SK-N-MC (cell line): Measurements from ENCODE around the gene KCNQ1.

Experiments used
- DNase-seq: peaks from one replicate; pipeline ENCODE4 v3.0.0-alpha.2; 2011; ENCODE audit warnings: low read depth, low spot score
- H3K27ac ChIP-seq: fragments of 200-600 bp; sonication (generic); 2 replicates; pipeline ENCODE4 v1.5.1; 2016; ENCODE audit warnings: mixed run types
- H3K36me3 ChIP-seq: fragments of 200-600 bp; sonication (generic); 2 replicates; pipeline ENCODE4 v1.6.1; 2017; ENCODE audit warnings: antibody characterized with exemption, low read length, mixed read lengths; ENCODE audit not compliant: insufficient read depth
- H3K4me3 ChIP-seq: fragments of 200-600 bp; sonication (generic); 2 replicates; pipeline ENCODE4 v1.5.1; 2016
- H3K9ac ChIP-seq: fragments of 200-600 bp; sonication (generic); 2 replicates; pipeline ENCODE4 v1.8.0; 2017; ENCODE audit warnings: mixed run types, mixed read lengths; ENCODE audit not compliant: insufficient read length
- H3K9me3 ChIP-seq: fragments of 200-600 bp; sonication (generic); 2 replicates; pipeline ENCODE4 v1.6.1; 2017; ENCODE audit warnings: low read depth, mild to moderate bottlenecking, antibody characterized with exemption, low read length, moderate library complexity, mixed read lengths
- EZH2 ChIP-seq: fragments of 200-600 bp; sonication (generic); IDR thresholded peaks from one replicate; pipeline ENCODE4 v1.6.1; 2017; ENCODE audit warnings: antibody characterized with exemption
- FOXP2 ChIP-seq: optimal IDR thresholded peaks from 2 replicates; pipeline ENCODE3; 2011; ENCODE audit warnings: mild to moderate bottlenecking, moderate library complexity; ENCODE audit not compliant: insufficient read depth; ENCODE audit errors: extremely low read length, control extremely low read depth
- POLR2AphosphoS5 ChIP-seq: IDR thresholded peaks from 2 replicates; pipeline ENCODE4 v1.6.1; 2012; ENCODE audit warnings: mild to moderate bottlenecking, low read depth, low read length, borderline replicate concordance

Gene KCNQ1

GRCh38 chr11:2586793-2587131 is 142.0 kb downstream of the KCNQ1 start:
- H3K4me3 ChIP-seq, result no peak overlapping the region
- no peak overlapping the region for H3K27ac ChIP-seq
- no peak for TF ChIP-seq FOXP2
- DNase-seq, result no peak
- H3K9me3 ChIP-seq, result no peaks in the 10 kb centered on the region
- no peak overlapping the region for H3K9ac ChIP-seq
- no peaks in the 10 kb centered on the region for H3K36me3 ChIP-seq

GRCh38 chr11:2587132-2587930 is 142.5 kb downstream of the KCNQ1 start:
- Histone ChIP-seq H3K9me3 (no peaks in the 10 kb centered on the region), H3K27ac (no peak overlapping the region), H3K4me3 (no peak overlapping the region), H3K9ac (no peak overlapping the region), H3K36me3 (no peaks in the 10 kb centered on the region)
- TF ChIP-seq FOXP2, result no peak
- no peak for TF ChIP-seq EZH2
- no peak for TF ChIP-seq POLR2AphosphoS5
- DNase-seq, result no peak

GRCh38 chr11:2587976-2588748 is 143.4 kb downstream of the KCNQ1 start:
- no peak for DNase-seq
- H3K36me3 ChIP-seq, result no peaks in the 10 kb centered on the region

DNA sequence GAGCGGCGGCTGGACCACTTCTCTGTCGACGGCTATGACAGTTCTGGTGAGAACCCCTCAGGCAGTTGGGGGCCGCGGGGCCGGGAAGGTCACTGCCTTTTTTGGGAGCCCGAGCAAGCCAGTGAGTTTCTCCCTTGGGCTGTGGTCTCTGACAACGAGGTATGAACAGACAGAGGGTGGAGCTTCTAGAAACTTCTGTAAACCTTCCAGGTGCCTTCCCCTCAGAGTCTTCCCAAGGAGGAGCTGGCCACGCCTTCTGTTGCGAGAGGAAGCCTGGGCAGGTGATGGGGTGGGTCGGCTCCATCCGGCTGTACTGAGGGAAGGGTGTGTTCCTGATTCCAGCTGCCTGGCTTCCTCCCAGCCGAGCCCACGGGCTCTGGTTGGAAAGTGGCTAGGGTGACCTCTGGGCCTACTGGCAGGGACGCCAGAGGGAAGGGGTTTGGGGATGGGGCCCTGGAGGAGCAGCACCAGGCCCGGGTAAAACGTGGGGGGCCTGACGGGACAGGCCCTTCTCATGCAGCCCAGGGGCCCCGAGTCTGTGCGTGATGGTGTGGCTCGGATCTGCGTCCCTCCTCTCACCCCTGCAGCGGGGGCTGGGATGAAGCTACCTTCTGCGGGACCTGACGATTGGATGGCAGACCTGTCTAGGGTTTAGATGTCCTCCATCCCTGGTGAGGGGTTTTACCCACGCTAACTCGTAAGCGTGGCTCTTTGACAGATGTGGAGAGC is 144.2 kb downstream of the KCNQ1 start:
- no peak overlapping the region for H3K9ac ChIP-seq
- H3K36me3 ChIP-seq, result no peaks in the 10 kb centered on the region
- TF ChIP-seq FOXP2, result no peak
- TF ChIP-seq EZH2, result no peak
- TF ChIP-seq POLR2AphosphoS5, result no peak
- no peak for DNase-seq
- no peak overlapping the region for H3K4me3 ChIP-seq
- H3K9me3 ChIP-seq, result no peaks in the 10 kb centered on the region
- no peak overlapping the region for H3K27ac ChIP-seq

More at GRCh38 chr11:2587976-2588748, 143.4 kb downstream of the KCNQ1 start:
- Histone ChIP-seq H3K9me3 (no peaks in the 10 kb centered on the region), H3K4me3 (no peak overlapping the region), H3K27ac (no peak overlapping the region), H3K9ac (no peak overlapping the region)
- TF ChIP-seq EZH2 (no peak), FOXP2 (no peak), POLR2AphosphoS5 (no peak)

- no peak overlapping the region for H3K9ac ChIP-seq
- TF ChIP-seq FOXP2 (no peak), POLR2AphosphoS5 (no peak), EZH2 (no peak)
- no peaks in the 10 kb centered on the region for H3K36me3 ChIP-seq
- no peak overlapping the region for H3K4me3 ChIP-seq
- H3K27ac ChIP-seq, result no peak overlapping the region
- H3K9me3 ChIP-seq, result no peaks in the 10 kb centered on the region
- DNase-seq, result no peak
Measured at GRCh38 chr11:2589538-2589934, 144.7 kb downstream of the KCNQ1 start.

GRCh38 chr11:2590131-2590964 is 145.5 kb downstream of the KCNQ1 start:
- H3K9me3 ChIP-seq, result no peaks in the 10 kb centered on the region
- H3K27ac ChIP-seq, result no peak overlapping the region
- no peak for DNase-seq
- no peak for TF ChIP-seq POLR2AphosphoS5
- TF ChIP-seq FOXP2, result no peak
- no peak for TF ChIP-seq EZH2
- no peaks in the 10 kb centered on the region for H3K36me3 ChIP-seq
- H3K9ac ChIP-seq, result no peak overlapping the region
- H3K4me3 ChIP-seq, result no peak overlapping the region

- H3K27ac ChIP-seq, result no peak overlapping the region
- H3K4me3 ChIP-seq, result no peak overlapping the region
- DNase-seq, result no peak
- no peak overlapping the region for H3K9ac ChIP-seq
- no peak for TF ChIP-seq EZH2
- H3K36me3 ChIP-seq, result no peaks in the 10 kb centered on the region
- no peaks in the 10 kb centered on the region for H3K9me3 ChIP-seq
Measured at GRCh38 chr11:2590965-2591754, 146.4 kb downstream of the KCNQ1 start.

DNA sequence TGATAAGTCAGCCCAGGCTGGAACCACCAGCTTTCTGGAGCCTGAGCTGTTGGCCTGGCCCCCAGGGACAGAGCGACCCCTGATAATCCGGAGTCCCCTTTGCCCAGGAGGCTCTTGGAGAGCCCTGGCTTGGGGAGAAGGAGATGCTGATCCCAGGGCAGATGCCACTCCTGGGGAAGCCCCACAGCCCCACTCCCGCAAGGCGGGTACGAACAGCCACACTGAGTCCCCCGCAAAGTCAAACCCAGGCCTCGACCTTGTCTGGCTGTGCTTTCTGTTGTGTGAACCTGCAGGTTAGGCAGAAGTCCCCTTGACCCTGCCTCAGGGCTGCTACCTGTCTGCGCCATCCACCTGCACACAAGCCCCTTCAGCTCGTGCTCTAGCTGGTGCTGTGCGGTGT is 147.0 kb downstream of the KCNQ1 start:
- no peak overlapping the region for H3K4me3 ChIP-seq
- DNase-seq, result no peak
- no peak overlapping the region for H3K27ac ChIP-seq
- TF ChIP-seq FOXP2, result no peak
- no peak for TF ChIP-seq POLR2AphosphoS5
- no peak for TF ChIP-seq EZH2
- H3K9me3 ChIP-seq, result no peaks in the 10 kb centered on the region
- no peak overlapping the region for H3K9ac ChIP-seq
- H3K36me3 ChIP-seq, result no peaks in the 10 kb centered on the region
